Measurements from ENCODE around the gene CTU2.
A peak's percentile ranks its signal among the peaks of the same experiment; 100 is the strongest.

CTU2 gene

DNA sequence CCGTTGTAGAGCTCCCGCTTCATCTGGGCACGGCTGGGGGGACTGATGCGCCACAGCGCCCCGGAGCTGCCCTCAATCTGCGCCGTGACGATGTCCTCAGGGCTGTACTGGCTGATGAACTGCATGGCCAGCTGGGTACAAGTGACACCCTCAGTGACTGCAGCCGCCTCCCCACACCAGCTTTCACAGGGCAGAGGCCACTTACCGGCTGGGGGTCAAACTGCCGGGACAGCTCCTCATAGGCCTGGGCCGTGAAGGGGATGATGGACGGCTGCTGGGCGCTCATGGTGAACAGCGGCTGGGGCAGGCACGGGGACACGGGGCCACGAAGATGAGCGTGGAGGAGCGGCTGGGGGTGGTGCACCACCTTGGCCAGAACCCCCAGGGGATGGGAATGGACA is 10.3 kb downstream of the CTU2 start:
- Mint-ChIP-seq H3K4me3 (no peak overlapping the region), H3K27ac (peak overlapping the region in 1 of 2 donors; percentile 44), H3K9me3 (no peaks in the 10 kb centered on the region), H3K4me1 (ENCODE audit: low read depth in 2 of 2) (peaks cover 6 to 19% of the 10 kb centered on the region in 2 donors), H3K27me3 (no peaks in the 10 kb centered on the region), H3K36me3 (ENCODE audit: insufficient read depth) (peaks cover 65% of the 10 kb centered on the region)
- DNase-seq (no peak), ATAC-seq (replicated peaks) (no peak)

- no peaks in the 10 kb centered on the region for H3K9me3 Mint-ChIP-seq
These were observed 11.9 kb downstream of the CTU2 start for GRCh38 chr16:88718178-88718577.

DNA sequence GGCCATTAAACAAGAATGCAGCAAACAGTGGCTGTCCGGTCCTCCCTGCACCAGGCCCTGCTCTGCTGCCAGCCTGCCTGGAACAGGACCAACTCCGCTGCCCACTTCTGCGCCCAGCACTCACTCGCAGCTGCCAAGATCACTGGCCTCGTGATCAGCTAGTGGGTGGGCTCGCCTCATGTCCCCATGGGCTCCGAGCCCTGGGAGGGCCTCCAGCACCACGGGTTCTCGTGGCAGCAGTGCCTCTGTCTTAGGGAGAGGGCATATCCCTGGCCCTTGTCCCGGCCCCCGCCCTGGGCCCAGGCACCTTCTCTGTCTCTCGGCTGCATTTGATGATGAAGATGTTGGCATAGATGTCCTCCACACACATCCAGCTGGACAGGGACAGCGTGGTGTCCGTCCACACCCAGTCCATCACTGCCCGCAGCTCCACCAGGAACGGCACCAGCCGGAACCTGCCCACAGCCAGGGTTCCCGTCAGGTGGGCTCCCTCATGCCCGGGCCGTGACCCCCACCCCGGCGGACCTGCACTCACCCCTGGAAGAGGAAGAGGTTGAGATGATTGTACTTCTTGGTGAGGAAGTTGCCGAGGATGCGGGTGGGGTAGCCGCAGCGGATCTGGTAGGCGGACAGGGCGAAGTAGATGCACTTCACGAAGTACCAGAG is 13.1 kb downstream of the CTU2 start:
- Mint-ChIP-seq H3K36me3 (ENCODE audit: insufficient read depth) (peaks cover 79% of the 10 kb centered on the region), H3K4me3 (no peak overlapping the region), H3K27ac (peak overlapping the region; percentile 49 to 76), H3K4me1 (ENCODE audit: low read depth in 2 of 2) (peaks cover 0 to 16% of the 10 kb centered on the region in 2 donors), H3K9me3 (no peaks in the 10 kb centered on the region), H3K27me3 (no peaks in the 10 kb centered on the region)
- DNase-seq (no peak), ATAC-seq (replicated peaks) (no peak)

More at GRCh38 chr16:88718178-88718577, 11.9 kb downstream of the CTU2 start:
- peak; percentile 73 for ATAC-seq (replicated peaks)
- peaks cover 0 to 16% of the 10 kb centered on the region in 2 donors for H3K4me1 Mint-ChIP-seq (ENCODE audit: low read depth in 2 of 2)
- DNase-seq, result no peak
- H3K27ac Mint-ChIP-seq, result no peak overlapping the region
- H3K27me3 Mint-ChIP-seq, result no peaks in the 10 kb centered on the region
- H3K36me3 Mint-ChIP-seq (ENCODE audit: insufficient read depth), result peaks cover 74% of the 10 kb centered on the region
- no peak overlapping the region for H3K4me3 Mint-ChIP-seq

- Mint-ChIP-seq H3K27ac (peak overlapping the region; percentile 49 to 76), H3K27me3 (no peaks in the 10 kb centered on the region), H3K9me3 (no peaks in the 10 kb centered on the region), H3K36me3 (ENCODE audit: insufficient read depth) (peaks cover 81% of the 10 kb centered on the region), H3K4me3 (no peak overlapping the region), H3K4me1 (ENCODE audit: low read depth in 2 of 2) (peaks cover 0 to 16% of the 10 kb centered on the region in 2 donors)
- no peak for ATAC-seq (replicated peaks)
- no peak for DNase-seq
These were observed 13.6 kb downstream of the CTU2 start for GRCh38 chr16:88719933-88720296.

- Mint-ChIP-seq H3K36me3 (ENCODE audit: insufficient read depth) (peaks cover 79% of the 10 kb centered on the region), H3K4me1 (ENCODE audit: low read depth in 2 of 2) (peaks cover 0 to 16% of the 10 kb centered on the region in 2 donors), H3K9me3 (no peaks in the 10 kb centered on the region), H3K27ac (peak overlapping the region in 1 of 2 donors; percentile 76), H3K4me3 (no peak overlapping the region), H3K27me3 (no peaks in the 10 kb centered on the region)
- ATAC-seq (replicated peaks), result no peak
- no peak for DNase-seq
These were observed 14.2 kb downstream of the CTU2 start for GRCh38 chr16:88720396-88720970.

DNA sequence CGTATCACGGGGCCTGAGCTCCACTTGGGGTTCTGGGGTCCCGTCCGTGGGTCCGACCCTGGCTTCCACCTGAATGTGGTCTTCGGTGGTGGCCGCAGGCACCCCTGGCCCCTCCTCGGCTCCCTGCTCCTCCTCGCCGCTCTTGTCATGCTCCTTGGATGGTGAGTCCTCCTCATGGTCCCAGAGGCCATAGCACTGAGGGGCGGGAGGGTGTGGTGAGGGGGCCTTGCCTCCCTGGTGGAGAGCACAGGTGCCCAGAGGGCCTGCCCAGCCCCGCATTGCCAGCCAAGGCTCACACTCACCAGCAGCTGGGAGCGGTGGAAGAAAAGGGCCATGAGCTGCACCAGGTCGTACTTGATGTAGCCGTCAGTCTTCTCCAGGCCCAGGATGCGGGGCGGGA is 14.9 kb downstream of the CTU2 start:
- Mint-ChIP-seq H3K4me1 (ENCODE audit: low read depth in 2 of 2) (peaks cover 0 to 16% of the 10 kb centered on the region in 2 donors), H3K9me3 (no peaks in the 10 kb centered on the region), H3K27ac (no peak overlapping the region), H3K36me3 (ENCODE audit: insufficient read depth) (peaks cover 81% of the 10 kb centered on the region), H3K27me3 (no peaks in the 10 kb centered on the region), H3K4me3 (no peak overlapping the region)
- ATAC-seq (replicated peaks), result no peak
- no peak for DNase-seq

DNA sequence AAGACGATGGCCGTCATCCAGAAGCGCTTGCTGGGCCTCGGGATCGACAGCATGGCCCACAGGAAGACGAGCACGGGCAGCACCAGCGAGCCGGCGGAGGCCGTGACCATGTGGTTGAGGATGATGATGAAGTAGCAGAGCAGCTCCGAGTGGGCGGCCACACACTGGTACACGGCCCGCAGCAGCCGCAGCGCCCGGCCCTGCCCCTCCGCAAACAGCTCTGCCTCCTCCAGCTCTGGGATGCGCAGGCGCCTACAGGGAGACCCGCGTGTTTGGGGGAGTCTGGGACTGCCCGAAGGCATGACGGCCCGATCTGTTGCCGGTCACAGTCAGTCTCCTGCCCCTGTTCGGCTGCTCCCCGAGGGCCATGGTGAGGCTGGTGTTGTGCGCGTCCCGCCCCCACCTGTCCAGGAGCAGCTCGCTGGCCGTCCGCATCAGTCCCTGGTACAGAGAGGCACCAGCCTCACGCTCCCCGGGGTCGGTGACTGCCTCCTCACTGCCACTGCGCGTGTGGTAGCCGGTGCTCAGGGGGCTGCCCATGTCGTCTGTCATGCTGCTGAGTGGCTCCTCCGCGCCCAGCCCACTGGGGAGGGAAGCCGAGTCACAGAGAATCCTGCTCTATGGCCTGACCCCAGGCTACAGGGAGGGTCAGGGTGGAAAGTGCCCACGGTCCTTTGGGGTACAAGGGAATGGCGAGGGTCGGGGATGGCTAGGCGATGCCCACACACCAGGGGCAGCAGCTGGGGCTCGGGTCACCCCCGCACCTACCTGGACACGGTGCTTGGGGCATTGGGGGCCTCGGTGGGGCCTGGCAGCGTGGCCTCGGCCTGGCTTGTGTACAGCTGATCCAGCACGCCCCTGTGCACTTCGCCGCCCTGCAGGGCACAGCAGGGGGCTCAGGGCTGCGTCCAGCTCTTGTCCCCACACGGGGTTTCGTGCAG is 15.8 kb downstream of the CTU2 start:
- no peak overlapping the region for H3K4me3 Mint-ChIP-seq
- H3K27ac Mint-ChIP-seq, result peak overlapping the region in 1 of 2 donors; percentile 26

DNA sequence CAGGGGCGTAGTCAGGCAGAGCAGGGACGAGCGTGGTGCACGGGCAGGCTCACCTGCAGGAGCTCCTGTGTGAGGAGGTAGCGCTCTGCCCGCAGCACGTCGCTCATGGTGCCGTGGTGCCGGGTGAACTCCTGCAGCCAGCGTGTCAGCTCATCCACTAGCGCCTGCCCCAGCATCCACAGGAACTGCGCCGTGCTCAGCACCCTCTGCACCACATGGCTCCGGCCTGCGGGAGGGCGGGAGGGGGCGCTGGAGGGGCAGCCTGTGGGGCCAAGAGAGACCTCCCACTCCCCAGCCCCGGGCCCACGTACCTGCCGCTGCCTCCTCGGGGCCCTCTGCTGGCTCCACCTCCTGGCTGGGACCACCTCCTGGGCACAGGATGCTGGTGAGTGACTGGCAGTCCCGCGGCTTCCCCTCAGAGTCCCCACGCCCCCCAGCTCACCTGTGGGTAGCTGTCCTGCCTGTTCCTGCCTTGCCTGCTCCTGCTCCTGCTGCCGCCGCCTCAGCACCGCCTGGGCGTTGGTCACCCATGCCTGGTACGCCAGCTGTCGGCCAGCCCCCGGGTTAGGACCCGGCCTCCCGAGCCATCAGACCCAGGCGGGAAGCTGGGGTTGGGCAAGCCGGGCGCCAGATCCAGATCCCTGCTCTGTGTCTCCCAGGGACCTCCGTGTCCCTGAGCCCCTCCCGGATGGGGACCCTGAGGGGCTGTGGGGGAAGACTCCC is 16.6 kb downstream of the CTU2 start:
- no peaks in the 10 kb centered on the region for H3K9me3 Mint-ChIP-seq
- DNase-seq, result no peak
- peaks cover 80% of the 10 kb centered on the region for H3K36me3 Mint-ChIP-seq (ENCODE audit: insufficient read depth)
- H3K4me3 Mint-ChIP-seq, result no peak overlapping the region
- no peak for ATAC-seq (replicated peaks)
- peak overlapping the region in 1 of 2 donors; percentile 26 for H3K27ac Mint-ChIP-seq
- H3K4me1 Mint-ChIP-seq (ENCODE audit: low read depth in 2 of 2), result peaks cover 0 to 10% of the 10 kb centered on the region in 2 donors
- no peaks in the 10 kb centered on the region for H3K27me3 Mint-ChIP-seq

More for the DNA sequence above, 15.8 kb downstream of the CTU2 start:
- Mint-ChIP-seq H3K36me3 (ENCODE audit: insufficient read depth) (peaks cover 81% of the 10 kb centered on the region), H3K27me3 (no peaks in the 10 kb centered on the region), H3K9me3 (no peaks in the 10 kb centered on the region), H3K4me1 (ENCODE audit: low read depth in 2 of 2) (peaks cover 0 to 16% of the 10 kb centered on the region in 2 donors)
- ATAC-seq (replicated peaks) (no peak), DNase-seq (no peak)

DNA sequence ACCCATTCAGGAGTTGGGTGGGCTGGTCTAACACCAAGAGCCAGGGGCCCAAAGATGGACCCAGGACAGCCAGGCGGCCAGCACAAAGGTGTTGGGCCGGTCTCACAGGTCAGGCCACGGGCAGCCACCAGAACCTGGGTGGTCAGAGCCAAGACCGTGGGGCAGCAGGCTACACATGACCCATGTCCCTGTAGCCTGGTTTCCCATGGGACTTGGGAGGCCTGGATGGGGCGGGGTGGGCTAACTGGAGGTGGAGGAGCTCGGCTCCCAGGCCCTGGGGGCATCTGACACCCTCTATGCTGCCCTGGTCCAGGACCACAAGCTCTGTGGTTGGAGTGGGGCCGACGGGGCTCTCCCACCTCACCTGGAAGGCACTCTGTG is 17.2 kb downstream of the CTU2 start:
- H3K27me3 Mint-ChIP-seq, result no peaks in the 10 kb centered on the region
- peak overlapping the region in 1 of 2 donors; percentile 49 for H3K27ac Mint-ChIP-seq
- ATAC-seq (replicated peaks), result no peak
- DNase-seq, result no peak
- H3K36me3 Mint-ChIP-seq (ENCODE audit: insufficient read depth), result peaks cover 77% of the 10 kb centered on the region
- no peak overlapping the region for H3K4me3 Mint-ChIP-seq
- no peaks in the 10 kb centered on the region for H3K9me3 Mint-ChIP-seq
- peaks cover 0 to 6% of the 10 kb centered on the region in 2 donors for H3K4me1 Mint-ChIP-seq (ENCODE audit: low read depth in 2 of 2)

DNA sequence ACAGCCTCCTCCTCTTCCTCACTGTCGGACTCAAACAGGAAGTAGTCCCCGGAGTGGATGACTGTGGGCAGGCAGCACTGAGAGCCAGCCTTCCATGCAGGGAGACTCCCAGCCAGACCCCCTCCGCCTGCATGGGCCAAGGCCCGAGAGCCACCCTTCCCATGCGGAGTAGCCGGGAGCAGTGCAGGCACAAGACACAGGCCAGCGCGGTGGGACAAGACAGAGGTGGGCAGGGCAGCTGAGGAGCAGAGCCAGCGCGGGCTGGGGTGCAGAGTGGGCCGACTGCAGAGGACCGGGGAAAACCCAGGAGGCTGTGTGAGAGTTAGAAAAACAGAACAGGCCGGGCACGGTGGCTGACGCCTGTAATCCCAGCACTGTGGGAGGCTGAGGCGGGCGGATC is 17.6 kb downstream of the CTU2 start:
- peaks cover 73% of the 10 kb centered on the region for H3K36me3 Mint-ChIP-seq (ENCODE audit: insufficient read depth)
- peaks cover 0 to 6% of the 10 kb centered on the region in 2 donors for H3K4me1 Mint-ChIP-seq (ENCODE audit: low read depth in 2 of 2)
- H3K27ac Mint-ChIP-seq, result peak overlapping the region in 1 of 2 donors; percentile 49
- DNase-seq, result no peak
- no peak for ATAC-seq (replicated peaks)
- H3K4me3 Mint-ChIP-seq, result no peak overlapping the region
- no peaks in the 10 kb centered on the region for H3K27me3 Mint-ChIP-seq
- no peaks in the 10 kb centered on the region for H3K9me3 Mint-ChIP-seq

DNA sequence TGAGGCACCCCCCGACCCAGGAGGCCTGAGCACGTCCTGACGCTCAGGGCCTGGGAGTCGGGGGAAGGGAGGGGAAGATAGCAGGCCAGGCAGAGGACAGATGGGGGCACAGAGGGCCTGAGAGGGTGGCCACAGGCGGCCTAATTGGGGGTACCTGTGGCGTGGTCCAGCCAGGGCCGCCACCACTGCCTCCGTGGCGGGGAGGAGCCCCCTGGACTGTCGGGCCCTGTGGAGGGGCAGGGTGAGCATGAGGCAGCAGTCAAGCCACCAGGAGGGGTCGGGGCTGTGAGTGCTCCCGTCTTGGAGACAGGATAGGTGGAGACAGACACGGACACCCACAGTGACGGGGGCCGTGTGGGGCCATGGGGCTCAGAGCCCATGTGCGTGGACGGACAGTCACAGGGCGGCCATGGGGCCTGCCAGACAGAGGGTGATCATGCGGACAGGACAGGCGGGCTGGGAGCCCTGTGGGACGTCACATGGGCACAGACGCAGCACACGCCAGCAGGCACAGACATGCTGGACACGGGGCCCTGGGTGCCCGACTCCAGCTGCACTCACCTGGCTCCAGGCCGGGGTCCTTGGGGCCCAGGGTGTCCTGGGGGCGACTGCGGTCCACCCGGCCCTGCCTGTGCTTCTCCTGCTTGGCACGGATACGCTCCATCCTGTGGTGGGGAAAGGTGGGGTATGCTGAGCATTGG is 18.7 kb downstream of the CTU2 start:
- Mint-ChIP-seq H3K27ac (no peak overlapping the region), H3K27me3 (no peaks in the 10 kb centered on the region), H3K9me3 (no peaks in the 10 kb centered on the region), H3K36me3 (ENCODE audit: insufficient read depth) (peaks cover 72% of the 10 kb centered on the region), H3K4me3 (no peak overlapping the region), H3K4me1 (ENCODE audit: low read depth in 2 of 2) (peaks cover 0 to 5% of the 10 kb centered on the region in 2 donors)
- DNase-seq (no peak), ATAC-seq (replicated peaks) (no peak)

GRCh38 chr16:88725609-88726407 is 19.5 kb downstream of the CTU2 start:
- ATAC-seq (replicated peaks) (no peak), DNase-seq (no peak)
- Mint-ChIP-seq H3K36me3 (ENCODE audit: insufficient read depth) (peaks cover 73% of the 10 kb centered on the region), H3K4me3 (no peak overlapping the region), H3K4me1 (ENCODE audit: low read depth in 2 of 2) (no peaks in the 10 kb centered on the region), H3K27ac (no peak overlapping the region), H3K9me3 (no peaks in the 10 kb centered on the region), H3K27me3 (no peaks in the 10 kb centered on the region)

All from effector memory CD8-positive, alpha-beta T cell (primary cell).